ENCODE data around the gene ZNF529. TPM values are rescaled to one million over a fixed set of nuclear protein-coding genes. Genes with fewer than 3 reads are reported as not detected.
A peak's percentile ranks its signal among the peaks of the same experiment; 100 is the strongest.

ZNF529 gene
- total RNA-seq, 4 donors from 2014 or later, result 1.8 to 8.3 (median 4.9) TPM

- TF ChIP-seq EP300 (IDR thresholded peaks at IDR 0.05; ENCODE audit: low read depth) (no peak), POLR2A (IDR thresholded peaks at IDR 0.05) (peak; percentile 58), POLR2AphosphoS5 (IDR thresholded peaks at IDR 0.05) (peak; percentile 49 to 65 (median 55)), CTCF (IDR thresholded peaks at IDR 0.05) (peak in 1 of 5 experiments; percentile 23)
- Histone ChIP-seq H3K36me3 (peaks cover 0 to 33% (median 7%) of the 10 kb centered on the region in 4 donors), H3K27me3 (no peaks in the 10 kb centered on the region), H3K4me1 (peaks cover 7 to 19% (median 11%) of the 10 kb centered on the region in 4 donors), H3K9me3 (peaks cover 38 to 47% of the 10 kb centered on the region in 2 donors), H3K4me3 (peak within 1 kb of the TSS; percentile 53 to 80 (median 68)), H3K27ac (peak within 1 kb of the TSS; percentile 89 to 93 (median 90))
- DNase-seq, result peak; percentile 97
- 0% methylated on average over 51 of the region's 55 CpGs; no CpG with 5 or more reads in 1 of the 2 donors for WGBS, 2 donors (ENCODE audit: low coverage in 1 of 2)
- in situ Hi-C loops (cut with MboI; ENCODE audit: low pct_ligation_motif_present in 1 of 4, low pct_unique_long_range_greater_than_20kb in 1 of 4, low sequenced_read_pairs in 3 of 4) (no loop called here), intact Hi-C loops (cut with DNase I; ENCODE audit: low total_unique reads) (no loop called here)
Measured at GRCh38 chr19:36528194-36528920, 44.7 kb downstream of the ZNF529 start, which contains the start of gene ZNF260. TSS of gene ZNF260 (minus strand) at chr19:36528271. CDS start at chr19:36515238, 13,033 bp downstream.

GRCh38 chr19:36527873-36528193 is 45.3 kb downstream of the ZNF529 start:
- 0 to 1% methylated on average over 2 to 13 of the region's 13 CpGs for WGBS, 2 donors (ENCODE audit: low coverage in 1 of 2)
- Histone ChIP-seq H3K36me3 (peaks cover 0 to 38% (median 10%) of the 10 kb centered on the region in 4 donors), H3K4me1 (peaks cover 7 to 19% (median 11%) of the 10 kb centered on the region in 4 donors), H3K9me3 (peaks cover 33 to 46% of the 10 kb centered on the region in 2 donors), H3K4me3 (peak overlapping the region; percentile 53 to 80 (median 68)), H3K27me3 (no peaks in the 10 kb centered on the region), H3K27ac (peak overlapping the region; percentile 89 to 93 (median 90))
- no peak for DNase-seq
- in situ Hi-C loops (cut with MboI; ENCODE audit: low pct_ligation_motif_present in 1 of 4, low pct_unique_long_range_greater_than_20kb in 1 of 4, low sequenced_read_pairs in 3 of 4), result no loop called here
- no peak for TF ChIP-seq CTCF (IDR thresholded peaks at IDR 0.05)
- TF ChIP-seq EP300 (IDR thresholded peaks at IDR 0.05; ENCODE audit: low read depth), result no peak
- no peak for TF ChIP-seq POLR2AphosphoS5 (IDR thresholded peaks at IDR 0.05)
- TF ChIP-seq POLR2A (IDR thresholded peaks at IDR 0.05), result no peak
- intact Hi-C loops (cut with DNase I; ENCODE audit: low total_unique reads), result no loop called here

- H3K9me3 ChIP-seq, result peaks cover 33 to 46% of the 10 kb centered on the region in 2 donors
- in situ Hi-C loops (cut with MboI; ENCODE audit: low pct_ligation_motif_present in 1 of 4, low pct_unique_long_range_greater_than_20kb in 1 of 4, low sequenced_read_pairs in 3 of 4) (no loop called here), intact Hi-C loops (cut with DNase I; ENCODE audit: low total_unique reads) (no loop called here)
- peaks cover 0 to 43% (median 12%) of the 10 kb centered on the region in 4 donors for H3K36me3 ChIP-seq
- TF ChIP-seq POLR2A (IDR thresholded peaks at IDR 0.05) (no peak), CTCF (IDR thresholded peaks at IDR 0.05) (no peak), EP300 (IDR thresholded peaks at IDR 0.05; ENCODE audit: low read depth) (no peak), POLR2AphosphoS5 (IDR thresholded peaks at IDR 0.05) (no peak)
- 10 to 19% methylated on average over 5 of the region's 5 CpGs for WGBS, 2 donors (ENCODE audit: low coverage in 1 of 2)
- no peaks in the 10 kb centered on the region for H3K27me3 ChIP-seq
- peak overlapping the region; percentile 53 to 80 (median 68) for H3K4me3 ChIP-seq
- peak overlapping the region in 2 of 4 donors; percentile 89 to 91 for H3K27ac ChIP-seq
- peaks cover 7 to 19% (median 11%) of the 10 kb centered on the region in 4 donors for H3K4me1 ChIP-seq
- no peak for DNase-seq
Measured at GRCh38 chr19:36527341-36527740, 45.8 kb downstream of the ZNF529 start.

- Histone ChIP-seq H3K9me3 (peaks cover 39 to 47% of the 10 kb centered on the region in 2 donors), H3K4me3 (no peak overlapping the region)
- 85 to 96% methylated on average over 5 of the region's 5 CpGs for WGBS, 2 donors (ENCODE audit: low coverage in 1 of 2)
Measured at GRCh38 chr19:36526581-36526980, 46.5 kb downstream of the ZNF529 start.

More at GRCh38 chr19:36526581-36526980, 46.5 kb downstream of the ZNF529 start:
- intact Hi-C loops (cut with DNase I; ENCODE audit: low total_unique reads), result no loop called here
- in situ Hi-C loops (cut with MboI; ENCODE audit: low pct_ligation_motif_present in 1 of 4, low pct_unique_long_range_greater_than_20kb in 1 of 4, low sequenced_read_pairs in 3 of 4), result no loop called here
- Histone ChIP-seq H3K27me3 (no peaks in the 10 kb centered on the region), H3K36me3 (peaks cover 0 to 51% (median 15%) of the 10 kb centered on the region in 4 donors), H3K4me1 (peaks cover 7 to 19% (median 11%) of the 10 kb centered on the region in 4 donors), H3K27ac (no peak overlapping the region)
- TF ChIP-seq EP300 (IDR thresholded peaks at IDR 0.05; ENCODE audit: low read depth), result no peak
- no peak for TF ChIP-seq POLR2AphosphoS5 (IDR thresholded peaks at IDR 0.05)
- TF ChIP-seq CTCF (IDR thresholded peaks at IDR 0.05), result no peak
- no peak for TF ChIP-seq POLR2A (IDR thresholded peaks at IDR 0.05)
- no peak for DNase-seq

Data from transverse colon (tissue), 4 donors.